Erythroblast (primary cell): ENCODE results near the gene NKX6-2.

Experiments
- GATA1 ChIP-seq: IDR thresholded peaks from 2 replicates; pipeline ENCODE4 v1.6.1; 2011; ENCODE audit warnings: low read depth, mild to moderate bottlenecking, control low read depth, low read length, moderate library complexity
- POLR2A ChIP-seq: IDR thresholded peaks from 2 replicates; pipeline ENCODE4 v1.6.1; 2011; ENCODE audit warnings: mild to moderate bottlenecking, low read length

DNA sequence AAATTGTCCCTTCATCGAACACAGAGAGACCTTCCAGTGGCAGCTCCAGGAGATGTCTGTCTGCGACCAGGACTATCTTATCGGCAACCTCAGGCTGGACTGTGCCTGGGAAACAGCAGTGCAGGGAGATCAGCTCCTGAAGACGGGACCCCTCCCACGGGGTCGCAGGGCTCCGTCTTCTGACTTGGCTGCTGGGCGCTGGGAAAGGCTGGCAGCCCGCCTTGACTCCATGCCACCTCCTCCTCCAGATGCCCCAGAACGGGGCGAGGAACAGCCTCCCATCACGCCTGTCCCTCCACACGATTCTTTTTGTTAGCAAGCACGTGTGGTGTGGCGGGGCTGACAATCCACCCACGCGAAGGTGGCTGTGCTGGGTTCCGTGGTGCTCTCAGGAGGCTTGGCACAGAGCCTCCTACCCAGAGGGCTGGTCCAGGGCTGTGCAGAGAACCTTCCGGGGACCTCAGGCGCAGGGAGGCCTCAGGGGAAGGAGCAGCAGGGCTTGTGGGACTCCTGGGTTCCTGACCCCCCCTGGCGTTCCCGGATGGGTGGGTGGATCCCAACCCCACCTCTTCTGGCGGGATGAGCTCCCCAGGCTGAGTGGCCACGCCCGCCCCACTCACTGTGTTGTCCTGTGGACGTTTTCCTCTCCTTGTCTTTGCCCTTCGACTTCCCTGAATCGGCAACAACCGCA, 47.6 kb upstream of the NKX6-2 start:
- TF ChIP-seq POLR2A (no peak), GATA1 (no peak)
